A673 (cell line): ENCODE measurements around the gene ALG13. TPM values are rescaled to one million over a fixed set of nuclear protein-coding genes. Genes with fewer than 3 reads are reported as not detected.

Experiments used
- BruUV-seq: library from RNA; stranded (reverse); fragments of 400-500 nt; replicated peaks from 2 replicates; lab custom pipeline; 2021; lab: Mats Ljungman, UMichigan
- CTCF ChIA-PET: fragments of 300-600 bp; sonication (Branson Sonifier 250); formaldehyde crosslinking; loops from one replicate; lab custom pipeline; 2022; ENCODE audit warnings: antibody characterized with exemption; lab: Charles Lee
- POLR2A ChIA-PET: fragments of 300-600 bp; sonication (Branson Sonifier 250); formaldehyde crosslinking; loops from one replicate; lab custom pipeline; 2022; ENCODE audit warnings: antibody characterized with exemption; ENCODE audit not compliant: low non-redundant PET; lab: Charles Lee
- DNase-seq: peaks from one replicate; pipeline ENCODE4 v3.0.0-alpha.2; 2015; ENCODE audit warnings: low spot score
- H3K27ac ChIP-seq: fragments of 200-600 bp; sonication (generic); 2 replicates; pipeline ENCODE4 v1.5.1; 2016; ENCODE audit warnings: mixed run types, low read depth, mild to moderate bottlenecking, mixed read lengths, antibody characterized with exemption, low read length; ENCODE audit not compliant: poor library complexity, severe bottlenecking
- H3K27me3 ChIP-seq: fragments of 200-600 bp; sonication (generic); replicated peaks from 2 replicates; pipeline ENCODE4 v1.6.1; 2017; ENCODE audit warnings: mixed run types, low read depth, mild to moderate bottlenecking, mixed read lengths, antibody characterized with exemption, low read length; ENCODE audit not compliant: insufficient read depth, poor library complexity
- H3K36me3 ChIP-seq: fragments of 200-600 bp; sonication (generic); 2 replicates; pipeline ENCODE4 v1.6.1; 2016; ENCODE audit warnings: mixed run types, mild to moderate bottlenecking, mixed read lengths, antibody characterized with exemption, low read length; ENCODE audit not compliant: insufficient read depth, poor library complexity, severe bottlenecking
- H3K4me1 ChIP-seq: fragments of 200-600 bp; sonication (generic); 2 replicates; pipeline ENCODE4 v1.6.1; 2017; ENCODE audit warnings: mixed run types, mild to moderate bottlenecking, mixed read lengths, antibody characterized with exemption, low read length; ENCODE audit not compliant: insufficient read depth, poor library complexity, severe bottlenecking
- H3K4me3 ChIP-seq: fragments of 200-600 bp; sonication (generic); 2 replicates; pipeline ENCODE4 v1.5.1; 2016; ENCODE audit warnings: low read depth, mixed run types, mild to moderate bottlenecking, mixed read lengths, low read length; ENCODE audit not compliant: poor library complexity, severe bottlenecking
- H3K9me3 ChIP-seq: fragments of 200-600 bp; sonication (generic); 2 replicates; pipeline ENCODE4 v1.6.1; 2016; ENCODE audit warnings: mixed run types, low read depth, mild to moderate bottlenecking, mixed read lengths, antibody characterized with exemption, low read length; ENCODE audit not compliant: poor library complexity, severe bottlenecking
- CTCF ChIP-seq: fragments of 300-800, 200-600 bp; sonication (generic); conservative IDR thresholded peaks from 2 replicates; pipeline ENCODE4 v1.5.1; 2017; ENCODE audit warnings: low read depth, mild to moderate bottlenecking, antibody characterized with exemption, low read length, moderate library complexity, mixed read lengths
- EZH2 ChIP-seq: fragments of 200-600 bp; sonication (generic); IDR thresholded peaks from 2 replicates; pipeline ENCODE4 v1.6.1; 2017; ENCODE audit warnings: borderline replicate concordance, low read depth, mild to moderate bottlenecking, mixed read lengths, antibody characterized with exemption, low read length; ENCODE audit not compliant: poor library complexity, severe bottlenecking
- intact Hi-C: fragments of 100-400 bp; cut with micrococcal nuclease; formaldehyde crosslinking; loops from one replicate; pipeline ENCODE4 v1.10.0; 2022; ENCODE audit not compliant: unreplicated experiment
- total RNA-seq: library from RNA; stranded (reverse); gene quantifications from 2 replicates; pipeline ENCODE4 v1.2.3, GENCODE V29; 2021

Gene ALG13
- total RNA-seq, 1 experiment from 2014 or later, result 35.9 TPM

- BruUV-seq, result no TSS peak
- Histone ChIP-seq H3K27ac (no peak overlapping the region), H3K36me3 (no peaks in the 10 kb centered on the region), H3K4me3 (no peak overlapping the region), H3K4me1 (no peaks in the 10 kb centered on the region), H3K27me3 (peaks cover 4% of the 10 kb centered on the region), H3K9me3 (no peaks in the 10 kb centered on the region)
- no peak for TF ChIP-seq EZH2
- TF ChIP-seq CTCF, result no peak
- intact Hi-C loops, result loop anchor here (10.0 kb wide), 1 partner anchor 917 kb away; no protein-coding TSS in a partner anchor
- ChIA-PET POLR2A (no interaction called here), CTCF (no interaction called here)
- no peak for DNase-seq
Observed at GRCh38 chrX:111728096-111728495, 47.1 kb downstream of the ALG13 start.

GRCh38 chrX:111731351-111731750 lies 50.4 kb downstream of the ALG13 start:
- H3K9me3 ChIP-seq, result no peaks in the 10 kb centered on the region
- POLR2A ChIA-PET, result no interaction called here
- DNase-seq, result no peak
- CTCF ChIA-PET, result no interaction called here
- no peak overlapping the region for H3K4me3 ChIP-seq
- TF ChIP-seq CTCF (no peak), EZH2 (no peak)
- intact Hi-C loops, result no loop called here
- H3K27ac ChIP-seq, result no peak overlapping the region
- BruUV-seq, result no TSS peak
- peaks cover 4% of the 10 kb centered on the region for H3K27me3 ChIP-seq
- no peaks in the 10 kb centered on the region for H3K36me3 ChIP-seq
- no peaks in the 10 kb centered on the region for H3K4me1 ChIP-seq

- CTCF ChIA-PET, result no interaction called here
- no peaks in the 10 kb centered on the region for H3K36me3 ChIP-seq
- intact Hi-C loops, result no loop called here
Observed at GRCh38 chrX:111736571-111736970, 55.6 kb downstream of the ALG13 start.

More at GRCh38 chrX:111736571-111736970, 55.6 kb downstream of the ALG13 start:
- BruUV-seq, result no TSS peak
- H3K27ac ChIP-seq, result no peak overlapping the region
- POLR2A ChIA-PET, result no interaction called here
- H3K4me1 ChIP-seq, result no peaks in the 10 kb centered on the region
- TF ChIP-seq EZH2, result no peak
- no peak for TF ChIP-seq CTCF
- no peak for DNase-seq
- no peak overlapping the region for H3K4me3 ChIP-seq
- no peaks in the 10 kb centered on the region for H3K27me3 ChIP-seq
- H3K9me3 ChIP-seq, result no peaks in the 10 kb centered on the region
